A673 (cell line): Measurements from ENCODE around the gene ARPP19.
"Not testable (repeated sequence)": the region's sequence is repeated elsewhere in the genome, so short reads cannot be mapped to it uniquely, and the experiment has no call there.

ENCODE experiments used
- EZH2 ChIP-seq: fragments of 200-600 bp; sonication (generic); IDR thresholded peaks from 2 replicates; pipeline ENCODE4 v1.6.1; 2017; ENCODE audit warnings: borderline replicate concordance, low read depth, mild to moderate bottlenecking, mixed read lengths, antibody characterized with exemption, low read length; ENCODE audit not compliant: poor library complexity, severe bottlenecking
- TF ChIP-seq, protein P1 (sequence below): fragments of 300-800, 200-600 bp; sonication (generic); conservative IDR thresholded peaks from 2 replicates; pipeline ENCODE4 v1.5.1; 2017; ENCODE audit warnings: low read depth, mild to moderate bottlenecking, antibody characterized with exemption, low read length, moderate library complexity, mixed read lengths

DNA sequence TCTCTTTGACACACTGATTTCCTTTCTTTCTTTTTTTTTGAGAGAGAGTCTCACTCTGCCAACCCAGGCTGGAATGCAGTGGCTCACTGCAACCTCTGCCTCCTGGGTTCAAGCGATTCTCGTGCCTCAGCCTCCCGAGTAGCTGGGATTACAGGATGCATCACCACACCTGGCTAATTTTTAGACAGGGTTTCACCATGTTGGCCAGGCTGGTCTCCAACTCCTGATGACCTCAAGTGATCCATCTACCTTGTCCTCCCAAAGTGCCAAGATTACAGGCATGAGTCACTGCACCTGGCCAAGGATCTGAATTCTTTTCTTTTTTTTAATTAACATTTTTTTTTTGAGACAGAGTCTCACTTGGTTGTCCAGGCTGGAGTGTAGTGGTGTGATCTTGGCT lies 5.8 kb upstream of the ARPP19 start:
- TF ChIP-seq, protein P1, sequence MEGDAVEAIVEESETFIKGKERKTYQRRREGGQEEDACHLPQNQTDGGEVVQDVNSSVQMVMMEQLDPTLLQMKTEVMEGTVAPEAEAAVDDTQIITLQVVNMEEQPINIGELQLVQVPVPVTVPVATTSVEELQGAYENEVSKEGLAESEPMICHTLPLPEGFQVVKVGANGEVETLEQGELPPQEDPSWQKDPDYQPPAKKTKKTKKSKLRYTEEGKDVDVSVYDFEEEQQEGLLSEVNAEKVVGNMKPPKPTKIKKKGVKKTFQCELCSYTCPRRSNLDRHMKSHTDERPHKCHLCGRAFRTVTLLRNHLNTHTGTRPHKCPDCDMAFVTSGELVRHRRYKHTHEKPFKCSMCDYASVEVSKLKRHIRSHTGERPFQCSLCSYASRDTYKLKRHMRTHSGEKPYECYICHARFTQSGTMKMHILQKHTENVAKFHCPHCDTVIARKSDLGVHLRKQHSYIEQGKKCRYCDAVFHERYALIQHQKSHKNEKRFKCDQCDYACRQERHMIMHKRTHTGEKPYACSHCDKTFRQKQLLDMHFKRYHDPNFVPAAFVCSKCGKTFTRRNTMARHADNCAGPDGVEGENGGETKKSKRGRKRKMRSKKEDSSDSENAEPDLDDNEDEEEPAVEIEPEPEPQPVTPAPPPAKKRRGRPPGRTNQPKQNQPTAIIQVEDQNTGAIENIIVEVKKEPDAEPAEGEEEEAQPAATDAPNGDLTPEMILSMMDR = not testable (repeated sequence)
- TF ChIP-seq EZH2 = not testable (repeated sequence)
